PC-9 (cell line): ENCODE measurements around the gene SCNN1B.
"Not testable (repeated sequence)": the region's sequence is repeated elsewhere in the genome, so short reads cannot be mapped to it uniquely, and the experiment has no call there.

Experiments used
- CTCF ChIP-seq: fragments of 200-600 bp; sonication (generic); conservative IDR thresholded peaks from 2 replicates; pipeline ENCODE4 v1.6.1; 2017; ENCODE audit warnings: mixed run types, antibody characterized with exemption, mild to moderate bottlenecking, moderate library complexity
- EZH2 ChIP-seq: fragments of 200-600 bp; sonication (generic); IDR thresholded peaks from 2 replicates; pipeline ENCODE4 v1.8.0; 2017; ENCODE audit warnings: antibody characterized with exemption, low read depth

GRCh38 chr16:23400447-23400846, 98.3 kb downstream of the SCNN1B start:
- TF ChIP-seq CTCF, EZH2: not testable (repeated sequence)
